Gastrocnemius medialis (tissue), 4 donors: ENCODE results near the gene IQCK. TPM values are rescaled to one million over a fixed set of nuclear protein-coding genes. Genes with fewer than 3 reads are reported as not detected.

ENCODE experiments used
- ATAC-seq, 2 donors: fragments of 150-250 bp; one replicate each; pipeline ENCODE4 v1.9.1; 2016
- DNase-seq, 2 donors: peaks; one replicate each; pipeline ENCODE4 v3.0.0-alpha.2; 2019
- H3K27ac ChIP-seq, 4 donors: fragments of 200-600 bp; sonication (generic); 1 replicate in 1 of 4; 2 replicates in 3 of 4; pipeline ENCODE4 v1.5.1; 2016 to 2018; ENCODE audit warnings: mild to moderate bottlenecking in 2 of 4, moderate library complexity in 1 of 4
- H3K27me3 ChIP-seq, 3 donors: fragments of 200-600 bp; sonication (generic) in 2 of 3; 1 replicate in 1 of 3; 2 replicates in 2 of 3; pipeline versions ENCODE4 v1.5.1 to v1.6.0; 2016 to 2019; ENCODE audit warnings: mild to moderate bottlenecking in 1 of 3, moderate library complexity in 1 of 3
- H3K36me3 ChIP-seq, 2 donors: fragments of 200-600 bp; sonication (generic) in 1 of 2; one replicate each; pipeline ENCODE4 v1.5.1; 2017 to 2018
- H3K4me1 ChIP-seq, 2 donors: fragments of 200-600 bp; sonication (generic) in 1 of 2; one replicate each; pipeline ENCODE4 v1.5.1; 2016 to 2017; ENCODE audit warnings: mild to moderate bottlenecking in 2 of 2
- H3K4me3 ChIP-seq, 4 donors: fragments of 200-600 bp; sonication (generic) in 3 of 4; 1 replicate in 1 of 4; 2 replicates in 3 of 4; pipeline ENCODE4 v1.5.1; 2016 to 2019; ENCODE audit warnings: mild to moderate bottlenecking in 2 of 4
- H3K9me3 ChIP-seq, 3 donors: fragments of 200-600 bp; sonication (generic) in 2 of 3; 1 replicate in 1 of 3; 2 replicates in 2 of 3; pipeline ENCODE4 v1.5.1; 2016 to 2019
- POLR2A ChIP-seq, 2 donors: fragments of 450-650 bp; IDR thresholded peaks; one replicate each; pipeline ENCODE4 v1.6.1; 2017; ENCODE audit warnings: antibody characterized with exemption in 2 of 2, mild to moderate bottlenecking in 2 of 2, moderate library complexity in 2 of 2
- in situ Hi-C, 4 donors: fragments of 200-750 bp; cut with MboI; loops; one replicate each; pipeline versions ENCODE4 v1.15.0 to v1.8.0; 2017; ENCODE audit warnings: low sequenced_read_pairs in 4 of 4
- intact Hi-C: fragments of 100-400 bp; cut with DNase I; formaldehyde crosslinking; loops from one replicate; pipeline ENCODE4 v1.15.1; 2023; ENCODE audit warnings: low total_unique reads
- total RNA-seq, 4 donors: library from RNA; depleted of rRNA; stranded (reverse); fragments of >200 nt; gene quantifications; one replicate each; pipeline versions ENCODE4 v1.1.0 to v1.2.3, GENCODE V29; 2016
- TF ChIP-seq, protein P1 (sequence below), 5 experiments: fragments of 450-650 bp in 3 of 5; fragments of 200-600 bp in 2 of 5; sonication (generic) in 2 of 5; IDR thresholded peaks in 4 of 5; conservative IDR thresholded peaks in 1 of 5; 1 replicate in 4 of 5; 2 replicates in 1 of 5; pipeline ENCODE4 v1.5.1; 2016 to 2019; ENCODE audit warnings: antibody characterized with exemption in 5 of 5, mild to moderate bottlenecking in 3 of 5, moderate library complexity in 3 of 5

IQCK gene
- total RNA-seq, 4 donors from 2014 or later = 8.3 to 17.3 (median 9.4) TPM

DNA sequence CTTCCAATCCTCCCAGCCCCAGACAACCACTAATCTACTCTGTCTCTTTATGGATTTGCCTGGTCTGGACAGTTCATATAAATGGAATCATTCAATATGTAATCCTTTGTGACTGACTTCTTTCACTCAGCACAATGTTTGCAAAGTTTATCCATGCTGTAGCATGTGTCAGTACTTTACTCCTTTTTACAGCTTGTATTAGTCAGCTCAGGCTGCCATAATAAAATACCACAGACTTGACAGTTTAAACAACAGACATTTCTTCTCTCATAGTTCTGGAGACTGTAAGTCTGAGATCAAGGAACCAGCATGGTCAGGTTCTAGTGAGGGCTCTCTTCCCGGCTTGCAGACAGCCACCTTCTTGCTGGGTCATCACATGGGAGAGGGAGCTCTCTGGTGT, 125.3 kb downstream of the IQCK start:
- no peak for DNase-seq
- H3K27me3 ChIP-seq = no peaks in the 10 kb centered on the region
- in situ Hi-C loops (no loop called here), intact Hi-C loops (no loop called here)
- peak overlapping the region; percentile 87 to 98 (median 95) for H3K27ac ChIP-seq
- TF ChIP-seq POLR2A (IDR thresholded peaks at IDR 0.05) = no peak
- TF ChIP-seq, protein P1, sequence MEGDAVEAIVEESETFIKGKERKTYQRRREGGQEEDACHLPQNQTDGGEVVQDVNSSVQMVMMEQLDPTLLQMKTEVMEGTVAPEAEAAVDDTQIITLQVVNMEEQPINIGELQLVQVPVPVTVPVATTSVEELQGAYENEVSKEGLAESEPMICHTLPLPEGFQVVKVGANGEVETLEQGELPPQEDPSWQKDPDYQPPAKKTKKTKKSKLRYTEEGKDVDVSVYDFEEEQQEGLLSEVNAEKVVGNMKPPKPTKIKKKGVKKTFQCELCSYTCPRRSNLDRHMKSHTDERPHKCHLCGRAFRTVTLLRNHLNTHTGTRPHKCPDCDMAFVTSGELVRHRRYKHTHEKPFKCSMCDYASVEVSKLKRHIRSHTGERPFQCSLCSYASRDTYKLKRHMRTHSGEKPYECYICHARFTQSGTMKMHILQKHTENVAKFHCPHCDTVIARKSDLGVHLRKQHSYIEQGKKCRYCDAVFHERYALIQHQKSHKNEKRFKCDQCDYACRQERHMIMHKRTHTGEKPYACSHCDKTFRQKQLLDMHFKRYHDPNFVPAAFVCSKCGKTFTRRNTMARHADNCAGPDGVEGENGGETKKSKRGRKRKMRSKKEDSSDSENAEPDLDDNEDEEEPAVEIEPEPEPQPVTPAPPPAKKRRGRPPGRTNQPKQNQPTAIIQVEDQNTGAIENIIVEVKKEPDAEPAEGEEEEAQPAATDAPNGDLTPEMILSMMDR (IDR thresholded peaks at IDR 0.05 in 4 of 5, conservative IDR thresholded peaks at IDR 0.05 in 1 of 5) = no peak
- ATAC-seq = no peak
- no peaks in the 10 kb centered on the region for H3K36me3 ChIP-seq
- no peaks in the 10 kb centered on the region for H3K9me3 ChIP-seq
- H3K4me3 ChIP-seq = no peak overlapping the region
- peaks cover 19 to 44% of the 10 kb centered on the region in 2 donors for H3K4me1 ChIP-seq

GRCh38 chr16:19844945-19845641, 127.0 kb downstream of the IQCK start:
- in situ Hi-C loops = no loop called here

DNA sequence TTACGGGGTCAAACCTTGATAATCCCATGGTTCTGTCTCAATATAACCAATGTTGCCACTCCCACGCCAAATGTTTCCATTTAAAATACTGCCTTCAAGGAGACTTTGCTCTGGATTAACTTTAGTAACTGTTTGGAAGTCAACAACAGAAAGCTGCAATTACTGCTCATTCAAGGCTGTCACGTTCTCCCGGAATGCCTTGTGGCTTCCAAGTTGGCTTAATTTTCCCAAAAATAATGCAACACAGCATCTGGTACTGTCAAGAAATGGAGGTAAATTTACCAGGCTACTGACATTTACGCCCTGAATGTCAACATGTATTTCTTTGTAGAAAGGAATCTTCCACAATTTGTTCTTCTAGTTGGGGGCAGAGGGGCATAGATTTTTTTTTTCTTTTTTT, 128.4 kb downstream of the IQCK start:
- Histone ChIP-seq H3K4me3 (no peak overlapping the region), H3K27ac (peak overlapping the region in 2 of 4 donors; percentile 98), H3K4me1 (peaks cover 2 to 35% of the 10 kb centered on the region in 2 donors), H3K9me3 (no peaks in the 10 kb centered on the region), H3K36me3 (no peaks in the 10 kb centered on the region), H3K27me3 (no peaks in the 10 kb centered on the region)
- in situ Hi-C loops (no loop called here), intact Hi-C loops (no loop called here)
- DNase-seq = no peak
- TF ChIP-seq, protein P1 (IDR thresholded peaks at IDR 0.05 in 4 of 5, conservative IDR thresholded peaks at IDR 0.05 in 1 of 5) = no peak
- no peak for TF ChIP-seq POLR2A (IDR thresholded peaks at IDR 0.05)
- ATAC-seq = no peak

More at GRCh38 chr16:19844945-19845641, 127.0 kb downstream of the IQCK start:
- Histone ChIP-seq H3K36me3 (no peaks in the 10 kb centered on the region), H3K4me1 (peaks cover 9 to 38% of the 10 kb centered on the region in 2 donors), H3K27me3 (no peaks in the 10 kb centered on the region), H3K27ac (peak overlapping the region; percentile 87 to 98 (median 95)), H3K9me3 (no peaks in the 10 kb centered on the region), H3K4me3 (no peak overlapping the region)
- ATAC-seq (peak; percentile 71 to 74), DNase-seq (peak; percentile 49 to 63)
- TF ChIP-seq, protein P1 (IDR thresholded peaks at IDR 0.05 in 4 of 5, conservative IDR thresholded peaks at IDR 0.05 in 1 of 5) = no peak
- peak in 1 of 2 donors; percentile 44 for TF ChIP-seq POLR2A (IDR thresholded peaks at IDR 0.05)
- intact Hi-C loops = no loop called here

GRCh38 chr16:19848756-19849155, 130.7 kb downstream of the IQCK start:
- TF ChIP-seq, protein P1 (IDR thresholded peaks at IDR 0.05 in 4 of 5, conservative IDR thresholded peaks at IDR 0.05 in 1 of 5) = no peak
- no peak for TF ChIP-seq POLR2A (IDR thresholded peaks at IDR 0.05)
- H3K27ac ChIP-seq = no peak overlapping the region
- peaks cover 6 to 37% of the 10 kb centered on the region in 2 donors for H3K4me1 ChIP-seq
- no peaks in the 10 kb centered on the region for H3K36me3 ChIP-seq
- DNase-seq (no peak), ATAC-seq (no peak)
- intact Hi-C loops (no loop called here), in situ Hi-C loops (no loop called here)
- H3K27me3 ChIP-seq = no peaks in the 10 kb centered on the region
- H3K9me3 ChIP-seq = no peaks in the 10 kb centered on the region
- H3K4me3 ChIP-seq = no peak overlapping the region
